ENCODE results near the gene PRSS23. TPM values are rescaled to one million over a fixed set of nuclear protein-coding genes. Genes with fewer than 3 reads are reported as not detected.
A peak's percentile ranks its signal among the peaks of the same experiment; 100 is the strongest.

The PRSS23 gene
- total RNA-seq, 1 experiment from 2014 or later = 507 TPM

DNA sequence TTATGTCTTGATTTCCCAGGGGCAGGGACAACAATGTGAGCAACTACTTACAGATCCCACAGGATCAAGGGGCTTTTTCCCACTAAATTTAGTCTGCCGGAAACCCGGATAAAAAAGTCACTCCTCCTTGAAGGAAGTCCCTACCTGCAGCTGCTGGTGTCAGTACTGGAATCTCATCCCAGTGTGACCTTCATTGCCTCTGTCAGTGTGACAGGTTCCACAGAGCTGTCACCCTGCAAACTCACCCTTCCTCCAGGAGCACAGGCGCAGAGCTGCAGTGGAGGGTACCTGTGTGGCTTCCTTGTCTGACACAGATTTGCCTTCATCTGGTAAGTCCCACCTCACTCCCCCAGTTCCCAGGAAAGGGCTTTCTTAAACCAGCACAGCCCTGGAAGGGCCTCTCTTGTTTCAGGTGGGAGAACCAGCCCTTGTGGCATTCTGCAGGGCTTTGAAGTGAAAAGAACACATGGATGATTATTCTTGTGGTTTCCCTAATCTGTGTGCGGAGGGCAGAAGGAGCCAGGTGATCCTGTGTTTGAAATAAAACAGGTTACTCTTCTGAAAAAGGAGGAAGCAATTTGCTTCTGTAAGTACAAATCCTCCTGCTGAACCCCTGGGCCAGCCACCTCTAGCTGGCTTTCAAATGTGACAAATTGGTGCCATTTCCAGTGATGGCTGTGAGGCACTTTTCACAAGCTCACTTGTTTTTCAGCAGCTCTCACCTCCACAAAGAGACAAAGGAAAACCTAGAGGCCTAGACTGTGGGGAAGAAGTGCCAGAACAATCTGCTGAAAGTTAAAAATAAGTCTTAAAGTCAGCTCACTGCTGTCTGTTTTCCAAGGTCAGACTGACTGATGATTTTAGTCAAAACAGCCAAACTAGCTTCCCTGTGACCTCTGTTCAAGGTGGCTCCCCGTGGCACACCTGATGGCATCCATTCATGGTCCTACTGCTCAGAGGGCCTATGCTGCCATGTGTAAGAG, 9.2 kb upstream of the PRSS23 start:
- no peak for DNase-seq (ENCODE audit: low read depth)

DNA sequence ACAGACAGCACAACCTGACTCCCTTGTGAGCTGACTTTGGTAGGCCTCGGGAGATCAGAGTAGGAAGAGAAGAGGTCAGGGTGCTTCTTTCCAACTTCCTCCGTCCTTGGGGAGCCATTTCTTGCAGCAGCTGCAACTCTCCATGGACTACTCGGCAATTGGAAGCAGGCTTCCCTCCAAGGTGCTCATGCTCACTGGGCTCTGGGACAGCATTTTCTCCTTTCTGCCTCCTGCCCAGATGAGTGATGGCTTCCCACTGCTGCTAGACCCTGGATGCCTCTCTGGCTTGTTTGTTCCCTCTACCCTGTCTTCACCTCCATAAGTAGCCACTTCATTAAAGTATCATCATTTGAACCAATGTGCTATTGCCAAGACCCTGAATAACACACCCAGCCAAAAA, 8.2 kb upstream of the PRSS23 start:
- DNase-seq (ENCODE audit: low read depth) = no peak

DNA sequence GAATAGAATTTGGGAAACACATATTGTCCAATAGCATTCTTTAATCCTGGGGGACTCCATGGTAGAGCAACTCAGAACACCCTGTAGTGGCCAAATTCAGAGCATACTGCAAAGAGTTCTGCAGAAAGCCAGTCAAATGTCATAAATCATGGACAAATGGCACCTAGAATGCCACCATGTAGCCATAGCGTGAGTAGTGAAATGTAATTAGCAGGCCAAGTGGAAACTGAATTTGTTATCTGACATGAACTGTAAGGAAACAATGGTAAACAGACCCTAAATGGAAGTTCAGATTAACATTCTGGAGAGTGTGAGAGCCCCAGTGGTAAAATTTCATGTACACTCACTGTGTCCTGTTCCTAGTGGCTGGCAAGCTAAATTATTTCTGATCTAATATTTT, 7.0 kb upstream of the PRSS23 start:
- no peak for DNase-seq (ENCODE audit: low read depth)

DNA sequence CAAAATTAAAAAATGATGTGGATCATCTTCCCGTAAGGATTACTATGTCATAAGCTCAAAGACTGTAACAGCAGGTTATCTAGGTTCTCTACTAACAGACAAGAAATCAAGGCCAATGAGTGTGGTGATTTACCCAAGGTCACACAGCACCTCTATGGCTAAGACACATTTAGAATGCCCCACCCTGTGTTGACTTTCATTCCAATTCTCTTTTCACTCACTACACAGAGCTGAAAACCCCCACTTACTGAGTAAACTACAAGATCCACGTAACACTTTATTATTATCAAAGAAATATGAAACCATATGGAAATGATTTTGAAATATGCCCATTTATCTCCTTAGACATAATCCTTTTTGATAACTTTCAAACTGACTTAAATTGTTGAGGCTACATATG, 4.8 kb upstream of the PRSS23 start:
- no peak for DNase-seq (ENCODE audit: low read depth)

DNA sequence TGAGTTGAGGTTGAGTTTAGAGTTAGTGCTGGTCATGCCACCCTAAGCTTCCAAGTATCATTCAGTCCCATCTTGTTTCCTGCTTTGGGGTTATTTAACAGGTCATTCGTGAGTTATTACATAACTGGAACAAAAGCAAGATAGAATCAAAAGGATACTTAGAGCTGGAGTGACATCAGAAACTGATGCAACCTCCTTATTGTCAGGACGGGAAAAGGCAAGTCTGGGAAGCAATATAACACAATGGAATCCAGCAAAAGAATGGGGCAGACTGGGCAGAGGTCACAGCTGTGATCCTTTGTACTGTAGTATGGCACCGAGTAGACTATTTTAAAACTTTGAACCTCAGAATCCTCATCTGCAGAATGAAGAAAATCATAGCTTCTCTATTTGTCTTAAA, 4.4 kb upstream of the PRSS23 start:
- DNase-seq (ENCODE audit: low read depth) = no peak

DNA sequence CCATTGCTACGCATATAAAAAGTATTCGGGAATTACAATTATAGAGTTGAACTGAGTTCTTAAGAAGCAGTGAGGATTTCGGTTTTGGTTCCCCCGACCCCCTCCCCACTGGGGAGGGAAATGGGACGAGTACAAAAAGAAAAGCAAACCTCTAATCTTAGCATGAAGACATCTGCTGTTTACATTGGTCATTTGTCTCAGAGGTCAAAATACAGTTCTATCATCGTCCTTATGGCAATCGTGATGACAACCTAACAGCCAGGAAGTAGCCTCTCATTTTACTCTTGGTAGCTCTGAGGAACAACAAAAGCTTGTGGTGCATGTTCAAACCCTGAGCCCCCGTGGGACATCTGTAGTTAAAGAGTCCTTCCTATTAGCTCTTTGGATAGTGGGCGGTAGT, 3.2 kb upstream of the PRSS23 start:
- no peak for DNase-seq (ENCODE audit: low read depth)

DNA sequence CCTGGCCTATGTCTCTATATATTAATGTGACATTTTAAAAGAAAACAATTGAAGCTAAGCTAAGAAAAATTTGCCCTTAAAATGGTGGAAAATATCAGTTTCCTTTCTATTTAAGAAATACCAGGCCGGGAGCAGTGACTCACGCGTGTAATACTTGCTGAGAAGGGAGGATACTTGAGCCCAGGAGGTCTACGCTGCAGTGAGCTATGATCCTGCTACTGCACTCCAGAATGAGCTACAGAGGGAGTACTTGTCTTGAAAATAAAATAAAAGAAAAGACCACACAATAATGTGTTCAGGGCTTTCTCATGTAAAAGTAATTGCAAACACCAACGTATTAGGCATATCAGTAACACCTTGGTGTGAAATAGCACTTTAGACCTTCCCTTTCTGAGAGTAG, 1.4 kb upstream of the PRSS23 start:
- DNase-seq (ENCODE audit: low read depth) = peak; percentile 86

DNA sequence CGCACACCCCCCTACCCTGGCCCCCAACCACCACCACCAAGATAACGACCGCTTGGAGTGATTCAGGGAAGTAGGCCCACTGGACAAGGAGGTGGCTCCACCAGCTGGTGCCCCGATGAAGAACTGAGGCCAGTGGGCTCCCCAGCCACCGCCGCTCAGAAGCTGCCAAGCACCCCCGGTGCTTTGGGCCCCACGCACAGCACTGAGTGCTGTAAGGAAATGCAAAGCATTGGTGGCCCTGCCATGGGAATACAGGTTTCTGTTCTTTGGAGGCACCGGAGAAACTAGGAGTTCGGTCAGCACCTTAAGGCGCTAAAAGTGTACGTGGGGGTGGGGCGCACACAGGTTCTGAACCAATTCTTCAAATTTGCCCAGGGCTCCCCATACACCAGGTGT, 664 bp upstream of the PRSS23 start:
- peak; percentile 41 for DNase-seq (ENCODE audit: low read depth)

DNA sequence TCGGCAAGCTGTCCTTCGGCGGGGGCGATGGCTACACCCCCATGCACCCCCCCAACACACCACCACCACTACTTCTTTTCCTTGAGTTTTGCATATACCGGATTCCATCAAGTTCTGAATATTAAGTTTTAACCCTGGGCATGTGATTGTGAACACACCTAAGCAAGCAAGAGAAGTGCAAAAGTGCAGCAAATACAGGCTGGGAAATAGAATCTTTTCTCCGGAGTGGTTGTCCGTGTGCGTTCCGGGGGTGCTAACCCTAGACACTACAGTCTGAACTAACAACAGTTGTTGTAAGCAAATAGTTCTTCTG, 574 bp downstream of the PRSS23 start:
- peak; percentile 36 for DNase-seq (ENCODE audit: low read depth)

DNA sequence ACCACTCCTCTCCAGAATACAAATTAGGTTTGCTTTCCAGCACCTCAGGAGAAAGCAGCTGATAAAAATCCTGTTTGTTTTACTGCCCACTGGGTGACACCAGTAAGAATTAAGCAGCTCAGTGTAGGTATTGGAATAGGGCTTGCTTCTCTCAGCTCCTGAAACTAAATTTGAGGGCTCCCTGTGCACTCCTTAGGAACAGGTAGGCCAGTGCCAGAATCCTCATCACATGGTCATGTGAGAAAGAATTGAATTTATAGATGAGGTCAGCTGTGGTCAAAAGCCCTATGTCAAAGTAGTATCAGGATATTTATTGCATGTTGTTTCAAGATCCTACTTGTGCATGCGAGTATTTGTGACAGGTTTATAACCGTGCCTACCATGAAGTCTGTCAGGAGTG, 1.0 kb downstream of the PRSS23 start:
- DNase-seq (ENCODE audit: low read depth) = peak; percentile 50

DNA sequence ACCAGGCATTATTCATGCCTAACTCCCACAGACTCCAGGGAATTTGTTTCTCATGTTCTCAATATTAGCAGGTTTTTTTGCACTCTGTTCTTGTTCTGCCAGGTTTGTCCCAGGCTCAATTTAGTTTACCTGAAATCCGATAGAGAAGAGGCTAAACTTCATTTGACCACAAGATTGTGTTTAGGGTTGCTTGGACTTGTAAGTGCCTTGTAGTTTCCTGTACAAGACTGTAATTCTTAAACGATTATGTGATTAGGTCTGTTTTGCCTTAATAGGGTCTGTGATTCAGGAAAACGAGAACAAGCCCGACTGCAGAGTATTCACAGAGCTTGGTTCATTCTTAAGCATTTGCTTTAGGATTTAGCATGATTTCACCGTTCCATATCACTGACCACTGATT, 1.8 kb downstream of the PRSS23 start:
- DNase-seq (ENCODE audit: low read depth) = peak; percentile 32

DNA sequence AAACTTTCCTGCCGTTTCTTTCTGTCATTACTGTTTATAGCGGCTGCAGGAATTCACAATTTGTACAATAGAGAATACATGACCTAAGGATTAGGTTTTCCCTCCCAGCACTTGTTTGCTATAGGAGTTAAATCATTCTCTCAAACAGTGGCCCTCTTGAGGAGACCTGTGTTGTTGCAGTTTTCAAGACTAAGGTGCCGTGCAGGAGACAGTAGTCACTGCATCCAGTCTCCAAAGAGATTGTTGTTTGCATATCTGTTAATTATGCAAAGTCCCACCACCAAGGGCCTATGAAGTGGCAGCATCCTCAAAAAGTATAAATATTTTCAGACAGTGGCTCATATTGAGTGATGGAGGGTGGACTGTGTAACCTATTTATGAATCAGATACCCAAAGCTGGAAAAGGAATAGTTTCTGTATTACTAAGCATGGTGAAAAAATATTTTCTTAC, 2.3 kb downstream of the PRSS23 start:
- DNase-seq (ENCODE audit: low read depth) = peak; percentile 87

DNA sequence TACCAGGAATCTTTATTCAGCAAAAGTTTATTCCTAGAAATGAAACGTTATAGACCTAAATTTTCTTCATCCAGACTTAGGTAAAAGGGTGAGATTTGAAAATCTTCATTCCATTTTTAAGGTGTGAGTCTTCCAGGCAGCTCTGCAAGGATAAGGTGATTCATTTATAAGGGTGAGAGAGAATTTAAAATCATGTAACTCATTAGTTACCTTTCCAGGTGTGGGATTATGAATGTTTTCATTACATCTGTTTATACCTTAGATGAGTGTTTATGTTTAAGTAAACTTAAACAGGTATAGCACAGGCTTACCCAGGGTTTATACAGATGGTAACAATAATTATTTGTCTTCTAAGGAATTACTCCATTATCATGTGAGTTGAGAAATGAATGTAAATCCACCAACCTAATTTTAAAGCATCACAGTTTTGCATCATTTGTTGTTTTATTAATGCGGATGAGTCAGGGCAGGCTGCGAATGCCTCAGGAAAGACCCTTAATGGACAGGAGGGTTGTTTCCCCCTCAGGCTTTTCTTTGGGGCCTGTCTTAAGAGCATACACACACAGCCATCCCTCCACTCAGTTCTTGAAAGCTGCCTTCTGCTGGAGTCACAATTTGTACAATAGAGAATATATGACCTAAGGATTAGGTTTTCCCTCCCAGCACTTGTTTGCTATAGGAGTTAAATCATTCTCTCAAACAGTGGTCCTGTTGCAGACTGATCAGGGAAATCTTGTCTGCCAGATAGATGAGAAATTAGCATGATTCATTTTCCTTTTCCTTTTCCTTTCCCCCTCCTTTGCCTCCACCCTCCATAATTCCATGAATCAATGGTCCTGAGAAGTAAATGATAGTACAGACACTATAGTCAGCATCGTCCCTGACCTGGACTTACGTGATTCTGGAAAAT, 3.0 kb downstream of the PRSS23 start:
- DNase-seq (ENCODE audit: low read depth) = peak; percentile 32

DNA sequence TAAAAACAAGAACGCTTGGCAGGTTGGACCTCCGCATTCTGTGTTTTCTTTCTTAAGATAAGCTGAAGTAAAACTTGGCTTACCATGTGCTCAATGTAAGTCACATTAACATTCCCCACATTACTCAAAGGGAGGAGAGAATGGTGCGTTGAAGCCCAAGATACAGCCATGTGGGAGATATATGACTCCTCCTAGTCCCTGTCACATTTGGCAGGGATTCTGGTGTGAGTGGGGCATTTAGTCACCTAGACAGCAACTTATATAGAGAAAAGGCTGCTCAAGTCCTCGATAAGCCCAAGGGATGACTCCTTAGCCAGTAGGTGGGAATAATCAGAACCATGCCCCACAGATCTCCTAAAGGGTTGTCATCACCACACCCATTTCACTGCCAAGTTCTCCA, 4.6 kb downstream of the PRSS23 start:
- DNase-seq (ENCODE audit: low read depth) = peak; percentile 42

DNA sequence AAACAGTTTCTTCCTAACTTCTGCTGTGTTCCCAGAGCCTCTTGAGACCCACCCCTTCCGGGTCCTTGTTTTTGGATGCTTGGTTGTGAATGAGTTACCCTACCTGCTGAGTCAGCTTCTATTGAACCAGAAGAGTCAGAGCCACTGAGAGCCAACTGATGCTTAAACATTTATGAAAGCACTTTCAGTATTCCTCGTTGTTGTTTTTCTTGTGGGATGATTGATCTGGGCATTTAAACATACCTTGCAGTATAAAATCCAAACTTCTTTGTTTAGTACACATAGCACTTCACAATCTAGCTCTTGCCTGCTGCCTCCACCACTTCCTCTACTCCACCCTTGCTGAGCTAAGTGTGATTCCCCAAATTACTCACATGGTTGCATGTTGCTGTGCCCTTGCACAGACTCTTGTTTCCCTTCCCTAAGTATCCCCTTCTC, 5.5 kb downstream of the PRSS23 start:
- DNase-seq (ENCODE audit: low read depth) = peak; percentile 66

DNA sequence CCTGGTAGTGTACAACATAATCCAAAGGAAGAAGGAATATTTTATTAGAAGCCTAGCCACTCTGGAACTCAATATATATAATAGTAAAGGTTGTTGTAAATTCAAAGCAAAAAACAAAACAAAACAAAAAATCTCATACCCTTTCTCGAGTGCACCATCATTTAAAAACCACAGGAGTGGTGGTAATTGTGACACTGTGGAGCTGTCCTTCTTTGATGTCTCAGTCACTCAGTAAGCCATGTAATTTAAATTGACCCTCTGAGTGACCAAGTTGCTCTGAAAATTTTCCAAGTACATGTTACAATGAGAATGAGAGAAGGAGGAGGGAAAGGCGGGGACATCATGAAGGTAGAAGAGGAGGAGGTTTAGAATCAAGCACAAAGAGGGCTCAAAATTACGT, 6.6 kb downstream of the PRSS23 start:
- no peak for DNase-seq (ENCODE audit: low read depth)

DNA sequence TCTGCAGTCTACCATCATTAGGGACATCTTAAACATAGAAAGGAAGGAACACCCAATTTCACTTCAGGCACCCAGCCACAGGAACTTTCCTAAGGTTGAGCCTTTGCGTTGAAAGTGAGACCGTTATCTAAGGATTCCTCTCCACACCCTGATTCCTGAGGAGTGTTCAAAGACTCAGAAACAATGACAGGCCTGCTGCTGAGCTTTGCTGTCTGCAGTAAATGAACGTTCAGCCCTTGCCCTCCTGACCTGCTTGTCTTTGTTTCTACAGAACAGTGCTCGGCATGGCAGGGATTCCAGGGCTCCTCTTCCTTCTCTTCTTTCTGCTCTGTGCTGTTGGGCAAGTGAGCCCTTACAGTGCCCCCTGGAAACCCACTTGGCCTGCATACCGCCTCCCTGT, 7.0 kb downstream of the PRSS23 start:
- no peak for DNase-seq (ENCODE audit: low read depth)

DNA sequence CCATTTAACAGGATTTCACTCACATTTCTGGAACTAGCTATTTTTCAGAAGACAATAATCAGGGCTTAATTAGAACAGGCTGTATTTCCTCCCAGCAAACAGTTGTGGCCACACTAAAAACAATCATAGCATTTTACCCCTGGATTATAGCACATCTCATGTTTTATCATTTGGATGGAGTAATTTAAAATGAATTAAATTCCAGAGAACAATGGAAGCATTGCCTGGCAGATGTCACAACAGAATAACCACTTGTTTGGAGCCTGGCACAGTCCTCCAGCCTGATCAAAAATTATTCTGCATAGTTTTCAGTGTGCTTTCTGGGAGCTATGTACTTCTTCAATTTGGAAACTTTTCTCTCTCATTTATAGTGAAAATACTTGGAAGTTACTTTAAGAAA, 9.2 kb downstream of the PRSS23 start:
- no peak for DNase-seq (ENCODE audit: low read depth)

DNA sequence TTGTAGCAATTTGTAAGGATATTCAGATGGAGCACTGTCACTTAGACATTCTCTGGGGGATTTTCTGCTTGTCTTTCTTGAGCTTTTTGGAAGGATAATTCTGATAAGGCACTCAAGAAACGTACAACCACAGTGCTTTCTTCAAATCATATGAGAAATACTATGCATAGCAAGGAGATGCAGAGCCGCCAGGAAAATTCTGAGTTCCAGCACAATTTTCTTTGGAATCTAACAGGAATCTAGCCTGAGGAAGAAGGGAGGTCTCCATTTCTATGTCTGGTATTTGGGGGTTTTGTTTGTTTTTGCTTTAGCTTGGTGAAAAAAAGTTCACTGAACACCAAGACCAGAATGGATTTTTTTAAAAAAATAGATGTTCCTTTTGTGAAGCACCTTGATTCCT, 9.9 kb downstream of the PRSS23 start:
- no peak for DNase-seq (ENCODE audit: low read depth)

DNA sequence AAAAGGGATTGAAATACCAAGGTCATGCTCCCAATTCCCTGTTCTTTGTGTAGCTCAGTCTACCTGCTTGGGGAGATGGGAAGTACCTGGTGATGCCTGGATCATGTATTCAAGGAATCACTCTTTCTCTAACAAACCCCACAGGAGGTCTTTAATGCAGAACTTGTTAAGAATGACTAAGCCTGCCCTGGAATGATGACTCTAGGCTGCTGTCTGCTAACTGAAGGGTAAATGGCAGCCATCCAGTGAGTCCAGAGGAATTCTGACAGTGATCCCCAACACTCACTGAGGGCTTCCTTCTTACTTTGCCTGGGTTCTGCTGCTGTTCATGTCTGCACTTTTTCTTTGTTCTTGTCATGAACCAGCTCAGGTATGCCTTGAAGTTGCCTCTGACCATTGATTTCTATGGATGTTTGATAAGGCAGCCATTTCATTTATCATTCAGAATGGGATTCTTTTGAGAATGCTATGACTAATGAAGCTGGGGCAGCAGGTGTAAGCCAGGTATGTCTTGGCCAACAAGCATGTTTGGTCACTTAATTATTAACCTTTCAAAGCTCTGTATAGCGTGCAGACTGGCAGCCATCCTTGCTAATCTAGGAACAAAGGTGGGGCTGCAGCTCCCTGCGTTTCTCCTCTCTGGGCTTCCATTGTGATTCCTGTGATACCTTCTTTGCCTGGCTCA, 11.4 kb downstream of the PRSS23 start:
- peak; percentile 94 for DNase-seq (ENCODE audit: low read depth)

DNA sequence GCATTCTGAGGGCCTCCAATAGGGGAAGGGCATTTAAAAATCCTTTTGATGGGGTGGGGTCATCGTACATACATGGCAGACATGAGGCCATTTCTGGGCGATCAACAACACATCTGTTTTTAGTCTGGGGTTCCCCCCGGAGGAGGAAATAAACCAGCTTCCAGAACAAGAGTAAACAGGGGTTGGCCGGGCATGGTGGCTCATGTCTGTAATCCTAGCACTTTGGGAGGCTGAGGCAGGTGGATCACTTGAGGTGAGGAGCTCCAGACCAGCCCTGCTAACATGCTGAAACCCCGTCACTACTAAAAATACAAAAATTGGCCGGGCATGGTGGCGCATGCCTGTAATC, 12.0 kb downstream of the PRSS23 start:
- DNase-seq (ENCODE audit: low read depth) = no peak

DNA sequence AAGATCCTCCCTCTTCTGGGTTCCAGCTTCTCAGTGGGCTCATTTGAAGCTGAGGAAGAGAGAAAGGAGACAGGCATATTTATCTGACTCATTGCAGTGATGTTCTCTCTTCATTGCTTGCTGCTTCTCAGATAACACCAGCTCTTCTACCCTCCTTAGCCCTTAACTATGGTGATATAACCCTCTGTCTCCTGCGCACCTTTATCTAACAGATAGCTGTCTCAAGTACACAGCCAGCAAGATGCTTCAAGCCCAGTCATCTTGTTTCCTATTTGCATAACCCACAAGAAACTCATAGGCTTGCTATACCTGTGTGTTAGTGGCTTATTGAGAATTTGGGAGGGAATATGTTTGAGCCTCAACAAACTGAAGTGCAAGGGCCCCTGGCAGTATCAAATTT, 12.6 kb downstream of the PRSS23 start:
- DNase-seq (ENCODE audit: low read depth) = peak; percentile 14

All from M059J (cell line).